Activated gamma-delta T cell treated with anti-CD3 and anti-CD28 coated beads, Interleukin-2, amount 50 U/mL, for 16 hours (primary cell): Measurements from ENCODE around the gene PTGER4.
A peak's percentile ranks its signal among the peaks of the same experiment; 100 is the strongest.

Experiments
- DNase-seq: peaks from one replicate; pipeline ENCODE4 v3.0.0-alpha.2; 2020; ENCODE audit warnings: low read depth

Gene PTGER4

DNA sequence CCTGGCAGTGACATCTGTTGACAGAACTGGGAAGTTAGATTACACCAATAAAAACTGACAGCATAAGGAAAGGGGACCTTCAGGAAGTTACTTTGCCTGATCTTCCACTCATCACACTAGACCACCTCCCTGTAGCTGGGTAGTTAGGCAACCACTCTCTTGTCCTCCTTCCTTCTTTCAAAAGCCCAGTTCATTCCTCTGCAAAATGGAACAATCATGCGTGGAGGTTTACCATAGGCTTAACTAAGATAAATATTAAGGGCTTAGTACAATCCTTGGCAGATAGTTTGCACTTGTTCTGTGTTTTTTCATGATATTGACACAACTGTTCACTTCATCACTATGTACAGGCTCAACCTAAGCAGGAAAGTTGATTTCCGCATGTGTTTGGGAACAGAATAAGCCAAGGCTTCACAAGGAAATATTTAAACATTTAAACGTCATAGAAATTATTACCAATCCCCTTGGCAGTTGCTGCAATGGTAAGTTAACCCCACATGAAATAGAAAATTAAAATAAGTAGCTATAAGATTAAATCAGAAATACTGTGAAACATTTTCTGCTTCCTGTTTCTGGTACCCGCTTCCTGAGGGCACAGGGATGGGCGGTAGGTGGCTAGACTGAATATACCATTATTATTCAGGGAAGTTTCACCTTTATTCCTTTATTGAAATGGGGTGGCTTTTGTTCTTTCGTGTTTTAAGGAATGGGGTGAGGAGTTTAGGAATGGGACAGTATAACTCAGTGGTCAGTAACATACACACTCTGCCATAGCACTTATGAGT, 9.9 kb upstream of the PTGER4 start:
- DNase-seq, result no peak

DNA sequence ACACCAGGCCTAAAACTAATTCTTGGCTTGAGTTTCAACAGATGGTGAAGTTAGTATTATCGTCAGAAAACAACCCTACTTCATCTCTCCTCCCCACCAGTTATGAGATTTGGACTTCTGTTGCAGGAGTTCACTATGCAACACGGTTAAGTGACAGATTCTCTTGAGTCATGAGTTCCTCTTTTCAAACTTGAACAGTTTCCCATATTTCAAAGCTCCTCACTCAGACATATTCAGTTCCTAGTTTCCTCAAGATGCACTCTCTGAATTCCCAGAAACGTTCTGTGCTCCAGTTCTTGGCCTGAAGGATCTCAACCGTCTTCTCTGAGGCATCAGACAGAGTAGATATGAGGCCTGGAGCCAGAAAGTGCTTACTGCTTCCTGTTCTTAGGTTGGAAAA, 7.3 kb upstream of the PTGER4 start:
- no peak for DNase-seq

DNA sequence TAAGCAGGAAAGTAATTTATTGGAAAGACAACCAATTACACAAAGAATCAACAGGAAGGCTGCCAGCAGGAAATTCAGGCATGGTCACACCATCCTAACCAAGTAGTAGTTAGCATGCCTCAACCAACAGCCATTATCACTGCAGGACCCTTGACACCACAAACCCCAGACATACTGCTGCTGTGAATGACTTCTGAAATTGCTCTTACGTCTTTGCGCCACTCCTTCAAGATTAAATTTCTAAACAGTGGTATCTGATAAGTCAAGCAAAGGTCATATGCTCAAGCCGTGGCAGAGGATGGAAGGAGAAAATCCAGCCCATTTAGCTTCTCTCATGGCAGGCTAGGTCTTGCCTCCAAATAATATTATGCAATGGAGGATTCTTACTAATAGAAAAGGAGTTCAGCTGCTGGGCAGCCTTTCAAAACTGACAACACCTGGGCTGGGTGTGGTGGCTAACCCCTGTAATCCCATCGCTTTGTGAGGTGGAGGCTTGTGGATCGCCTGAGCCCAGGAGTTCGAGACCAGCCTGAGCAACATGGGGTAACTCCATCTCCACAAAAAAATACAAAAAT, 5.0 kb upstream of the PTGER4 start:
- no peak for DNase-seq

DNA sequence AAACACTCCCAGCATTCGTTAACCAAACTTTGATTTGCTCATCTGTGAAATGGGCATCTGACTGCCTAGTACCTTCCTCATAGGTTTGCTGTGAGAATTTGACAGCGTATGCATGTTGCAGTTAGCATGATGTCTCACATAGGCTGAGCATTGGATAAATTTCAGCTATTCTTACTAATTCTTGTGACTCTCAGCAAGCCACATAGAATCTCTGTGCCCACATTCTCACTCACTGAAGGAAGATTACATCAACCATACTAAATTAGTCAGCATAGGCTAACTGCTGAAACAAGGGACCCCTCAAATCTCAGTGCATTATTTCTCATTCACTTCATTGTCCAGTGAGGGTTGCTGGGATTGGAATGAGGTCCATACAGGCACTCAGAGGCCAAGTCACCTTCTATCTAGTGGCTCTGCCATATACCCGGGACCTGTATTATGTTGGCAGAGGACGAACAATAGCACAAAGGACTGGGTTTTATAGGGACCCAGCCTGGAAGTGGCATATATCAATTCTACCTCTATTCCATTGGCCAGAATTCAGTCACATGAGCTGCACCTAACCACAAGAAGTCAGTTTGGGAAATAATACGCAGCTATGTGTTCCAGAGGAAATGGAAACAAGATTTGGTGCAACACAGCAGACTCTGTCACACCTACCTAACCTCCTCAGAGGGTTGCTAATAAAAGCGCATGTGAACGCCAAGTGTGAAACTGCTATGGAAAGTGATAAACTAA, 4.2 kb upstream of the PTGER4 start:
- no peak for DNase-seq

DNA sequence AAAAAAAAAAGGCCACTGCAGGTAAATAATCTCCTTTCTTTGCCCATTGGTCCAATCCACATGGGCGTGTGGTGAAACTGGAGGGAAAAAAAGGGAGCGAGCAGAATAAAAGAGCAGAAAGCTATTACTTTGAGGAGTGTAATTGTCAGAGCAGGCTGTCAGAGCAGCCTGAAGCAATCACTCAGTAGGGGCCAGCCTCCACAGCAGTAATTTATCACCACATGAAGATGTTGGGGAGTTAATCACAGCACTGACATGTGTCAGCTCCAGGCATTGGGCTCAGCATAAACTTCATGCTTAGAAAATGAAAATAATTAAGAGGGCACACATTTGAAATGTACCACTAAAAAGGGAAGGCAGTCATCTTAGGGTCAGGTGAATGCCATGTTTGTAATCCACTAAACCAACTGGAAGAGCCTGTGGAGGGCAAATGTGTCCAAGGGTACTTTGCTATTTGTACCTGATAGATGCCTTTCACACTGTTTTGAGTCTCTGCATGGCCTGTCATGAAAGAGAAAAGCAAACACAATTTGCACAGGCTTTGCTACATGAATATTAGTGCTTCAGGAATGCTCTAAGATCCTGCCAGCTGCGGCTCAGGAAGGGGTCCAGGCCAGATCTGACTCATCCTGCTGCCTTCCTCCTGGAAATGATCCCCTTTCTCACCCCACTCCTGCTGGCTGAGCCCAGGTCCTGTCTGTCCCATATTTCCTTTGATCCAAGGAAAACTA, 2.9 kb upstream of the PTGER4 start:
- no peak for DNase-seq

DNA sequence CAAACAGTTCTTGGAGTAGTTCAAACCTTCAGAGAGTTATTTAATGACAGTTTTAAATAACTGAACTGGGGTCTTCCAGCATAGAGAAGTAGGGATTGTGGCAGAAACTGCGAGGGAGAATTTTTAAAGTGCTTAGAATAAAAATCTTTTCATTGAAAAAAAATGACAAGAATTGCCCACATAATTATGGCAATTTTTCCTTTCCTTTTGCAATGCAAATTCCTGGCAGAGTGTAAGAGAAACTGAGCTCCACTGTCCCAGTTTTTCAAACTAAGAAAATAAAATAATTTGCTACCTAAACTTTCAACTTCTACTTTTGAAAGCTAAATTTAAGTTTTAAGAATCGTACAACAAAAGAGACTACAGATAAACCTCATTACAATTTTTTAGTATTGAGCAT, 2.3 kb upstream of the PTGER4 start:
- DNase-seq, result no peak

DNA sequence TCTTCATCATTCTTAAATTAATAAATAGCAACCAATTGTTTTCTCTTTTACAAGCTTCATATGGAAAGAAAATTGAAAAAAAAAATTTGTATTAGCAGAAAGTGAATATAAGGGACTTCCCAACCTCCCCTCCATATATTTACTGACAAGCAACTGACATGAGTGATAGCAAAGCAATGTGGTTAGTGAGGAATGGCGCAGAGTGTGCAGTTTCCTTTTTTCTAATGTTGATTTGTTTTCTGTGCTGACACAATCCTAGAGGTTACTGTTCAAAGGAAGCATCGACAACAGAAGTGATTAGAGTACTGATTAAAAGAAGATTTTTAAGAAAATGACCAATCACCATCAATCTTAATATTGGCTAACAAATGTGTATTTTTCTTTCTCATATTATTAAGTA, 1.7 kb upstream of the PTGER4 start:
- no peak for DNase-seq

DNA sequence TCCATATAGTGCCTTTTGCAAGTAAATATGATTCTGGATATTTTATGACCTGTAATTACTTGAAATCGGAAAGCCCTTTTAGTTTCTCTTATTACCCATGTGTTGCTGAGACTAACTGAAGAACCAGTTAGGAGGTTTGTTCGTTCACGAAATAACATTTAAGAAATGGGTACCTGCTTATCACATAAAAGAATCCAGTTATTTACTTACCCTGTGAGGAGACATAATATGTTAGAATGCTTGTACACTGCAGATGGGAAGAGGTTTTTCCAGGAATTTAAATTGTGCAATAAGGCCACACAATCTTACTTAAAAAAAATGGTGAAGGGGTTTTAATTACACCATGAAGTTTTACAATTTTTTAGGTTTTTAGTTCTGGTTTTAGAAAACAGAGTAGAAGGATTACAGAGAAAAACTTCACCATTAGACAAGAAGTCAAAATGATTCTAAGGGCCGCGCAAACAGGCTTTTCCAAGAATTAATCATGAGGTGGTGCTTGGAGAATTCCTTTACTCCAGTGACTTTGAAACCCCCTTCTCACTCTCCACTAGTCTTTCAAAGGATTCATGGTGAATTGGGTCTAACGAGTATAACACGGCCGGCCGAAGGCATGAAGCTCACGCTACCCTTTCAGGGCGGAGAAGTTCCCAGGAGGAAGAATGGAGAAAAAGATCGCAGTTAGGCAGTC, 1.1 kb upstream of the PTGER4 start:
- no peak for DNase-seq

DNA sequence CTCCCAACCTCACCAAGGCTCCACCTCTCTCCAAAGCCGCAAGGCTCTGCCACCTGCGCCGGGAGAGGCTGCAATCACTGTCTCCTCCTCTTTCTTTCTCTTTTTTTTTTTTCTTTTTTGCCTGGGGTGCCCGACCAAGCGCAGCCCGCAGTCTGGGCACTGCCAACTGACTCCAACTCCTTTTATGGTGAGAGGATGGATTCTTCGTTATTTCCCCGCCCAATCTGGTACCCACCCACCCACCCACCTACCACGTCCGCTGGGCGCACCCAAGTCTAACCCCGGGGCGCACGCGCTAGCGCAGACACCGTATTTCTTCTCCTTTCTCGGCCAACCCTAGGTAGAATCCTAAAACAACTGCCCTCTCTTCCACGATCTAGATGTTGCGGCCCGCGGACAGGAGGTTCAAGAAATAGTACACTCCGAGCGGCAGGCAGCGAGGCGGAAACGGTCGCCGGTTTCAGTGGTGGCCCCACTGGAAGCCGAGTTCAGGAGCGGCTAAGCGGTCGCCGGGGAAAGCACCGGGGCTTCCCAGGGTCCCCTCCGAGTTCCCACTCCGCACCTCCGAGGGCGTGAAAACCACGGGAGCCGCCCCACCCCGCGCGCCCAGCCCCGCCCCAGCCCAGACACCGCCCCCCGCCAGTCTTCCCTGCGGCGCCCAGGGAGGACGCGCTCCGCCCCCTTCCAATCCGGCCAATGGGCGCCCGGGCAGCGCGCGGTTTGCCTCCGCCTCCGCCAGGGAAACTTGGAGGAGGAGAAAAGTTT, 385 bp upstream of the PTGER4 start:
- peak; percentile 79 for DNase-seq

DNA sequence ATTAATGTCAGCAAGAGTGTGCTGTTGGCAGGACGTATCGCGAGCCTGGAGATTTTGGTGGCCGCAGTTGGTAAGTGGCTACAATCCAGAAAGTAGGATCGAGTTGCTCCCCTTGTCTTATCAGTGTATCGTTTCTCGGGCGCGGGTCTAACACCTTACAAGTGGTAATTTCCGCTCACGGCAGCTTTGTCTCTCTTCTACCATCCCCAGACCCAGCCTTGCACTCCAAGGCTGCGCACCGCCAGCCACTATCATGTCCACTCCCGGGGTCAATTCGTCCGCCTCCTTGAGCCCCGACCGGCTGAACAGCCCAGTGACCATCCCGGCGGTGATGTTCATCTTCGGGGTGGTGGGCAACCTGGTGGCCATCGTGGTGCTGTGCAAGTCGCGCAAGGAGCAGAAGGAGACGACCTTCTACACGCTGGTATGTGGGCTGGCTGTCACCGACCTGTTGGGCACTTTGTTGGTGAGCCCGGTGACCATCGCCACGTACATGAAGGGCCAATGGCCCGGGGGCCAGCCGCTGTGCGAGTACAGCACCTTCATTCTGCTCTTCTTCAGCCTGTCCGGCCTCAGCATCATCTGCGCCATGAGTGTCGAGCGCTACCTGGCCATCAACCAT, 1.1 kb downstream of the PTGER4 start:
- DNase-seq, result no peak

DNA sequence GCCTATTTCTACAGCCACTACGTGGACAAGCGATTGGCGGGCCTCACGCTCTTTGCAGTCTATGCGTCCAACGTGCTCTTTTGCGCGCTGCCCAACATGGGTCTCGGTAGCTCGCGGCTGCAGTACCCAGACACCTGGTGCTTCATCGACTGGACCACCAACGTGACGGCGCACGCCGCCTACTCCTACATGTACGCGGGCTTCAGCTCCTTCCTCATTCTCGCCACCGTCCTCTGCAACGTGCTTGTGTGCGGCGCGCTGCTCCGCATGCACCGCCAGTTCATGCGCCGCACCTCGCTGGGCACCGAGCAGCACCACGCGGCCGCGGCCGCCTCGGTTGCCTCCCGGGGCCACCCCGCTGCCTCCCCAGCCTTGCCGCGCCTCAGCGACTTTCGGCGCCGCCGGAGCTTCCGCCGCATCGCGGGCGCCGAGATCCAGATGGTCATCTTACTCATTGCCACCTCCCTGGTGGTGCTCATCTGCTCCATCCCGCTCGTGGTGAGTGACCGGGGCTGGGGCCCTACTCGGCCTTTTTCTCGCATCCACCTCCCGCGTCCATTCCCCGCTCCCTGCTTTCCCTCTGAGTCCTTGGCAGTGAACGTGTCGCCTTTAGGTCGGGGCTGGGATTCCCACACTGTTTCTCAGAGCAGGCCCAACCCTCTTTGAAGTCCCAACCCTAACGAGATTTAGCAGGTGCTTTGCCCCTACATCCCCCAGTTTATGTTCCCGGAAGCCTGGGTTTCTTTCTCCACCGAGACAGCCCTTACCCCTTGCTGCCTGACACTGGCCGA, 1.8 kb downstream of the PTGER4 start:
- no peak for DNase-seq

DNA sequence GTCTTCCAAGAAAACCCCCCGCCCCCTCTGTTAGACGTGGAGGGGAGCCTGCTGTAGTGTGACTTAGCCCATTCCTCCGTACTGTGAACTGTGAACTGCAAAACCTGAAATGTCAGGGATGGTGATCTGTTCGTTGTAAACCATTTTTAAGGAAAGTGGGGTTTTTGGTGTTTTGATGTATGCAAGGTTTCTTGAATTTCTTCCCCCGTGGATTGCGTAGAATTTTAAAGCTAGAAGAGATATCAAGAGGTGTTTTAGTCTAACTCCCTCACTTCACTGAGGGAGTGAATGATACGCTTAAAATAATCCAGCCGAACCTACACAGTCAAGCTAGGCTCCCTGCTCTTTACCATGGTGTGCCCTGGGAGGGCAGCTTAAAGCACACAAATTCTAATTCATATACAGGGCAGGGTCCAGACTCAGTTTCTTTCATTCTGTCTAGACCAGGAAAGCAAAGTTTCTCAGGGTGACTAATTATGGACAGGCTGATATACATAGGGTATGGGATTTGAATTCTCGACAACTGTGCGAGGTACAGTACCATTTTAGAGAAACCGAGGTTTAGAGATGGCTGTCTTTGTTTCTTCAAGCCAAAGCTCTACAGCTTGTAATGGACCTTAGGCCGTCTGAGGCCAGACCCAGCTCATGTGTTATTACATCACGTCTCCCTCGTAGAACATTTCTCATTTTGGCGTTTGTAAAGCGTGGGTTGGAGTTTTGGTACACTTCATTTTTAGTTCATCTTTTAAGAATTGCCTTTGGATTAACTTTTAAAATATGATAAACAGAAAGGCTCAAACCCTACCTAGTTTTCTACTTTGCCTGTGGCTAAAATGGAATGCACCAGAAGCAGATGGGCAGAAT, 2.7 kb downstream of the PTGER4 start:
- DNase-seq, result no peak

DNA sequence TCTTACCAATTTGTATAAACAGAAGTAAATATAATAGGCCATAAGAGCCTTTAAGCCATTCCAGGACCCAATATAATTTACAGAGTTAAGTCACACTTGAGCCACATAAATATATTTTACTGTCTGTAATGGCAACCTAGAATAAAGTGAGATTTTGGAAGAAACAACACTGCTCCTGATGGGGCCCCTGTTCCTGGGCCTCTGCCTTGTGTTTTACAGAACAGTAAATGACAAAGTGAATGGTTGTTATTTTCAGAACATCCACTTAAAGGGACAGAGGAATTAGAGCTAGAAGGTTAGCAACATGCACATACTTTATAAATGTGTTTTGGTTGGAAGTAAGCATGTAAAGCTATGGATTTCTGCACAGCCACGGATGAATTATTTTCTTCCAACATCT, 3.6 kb downstream of the PTGER4 start:
- DNase-seq, result no peak

DNA sequence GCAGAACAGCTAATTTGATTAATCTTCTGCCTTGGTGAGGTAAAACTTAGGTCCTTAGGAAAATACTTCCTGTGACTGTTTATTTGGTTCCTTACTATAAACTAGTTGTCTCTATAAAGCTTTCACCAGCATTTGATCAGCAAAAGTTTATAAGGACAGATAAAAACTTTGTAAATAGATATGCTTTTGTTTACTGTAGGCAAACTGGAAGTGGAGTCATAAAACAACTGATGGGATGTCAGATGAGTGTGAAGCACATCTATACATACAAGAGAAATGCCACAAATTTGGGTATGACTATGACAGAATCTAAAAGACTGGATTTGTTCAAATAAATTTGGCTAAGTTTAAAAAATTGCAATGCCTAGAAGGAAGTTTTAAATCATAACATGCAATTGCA, 5.5 kb downstream of the PTGER4 start:
- no peak for DNase-seq

DNA sequence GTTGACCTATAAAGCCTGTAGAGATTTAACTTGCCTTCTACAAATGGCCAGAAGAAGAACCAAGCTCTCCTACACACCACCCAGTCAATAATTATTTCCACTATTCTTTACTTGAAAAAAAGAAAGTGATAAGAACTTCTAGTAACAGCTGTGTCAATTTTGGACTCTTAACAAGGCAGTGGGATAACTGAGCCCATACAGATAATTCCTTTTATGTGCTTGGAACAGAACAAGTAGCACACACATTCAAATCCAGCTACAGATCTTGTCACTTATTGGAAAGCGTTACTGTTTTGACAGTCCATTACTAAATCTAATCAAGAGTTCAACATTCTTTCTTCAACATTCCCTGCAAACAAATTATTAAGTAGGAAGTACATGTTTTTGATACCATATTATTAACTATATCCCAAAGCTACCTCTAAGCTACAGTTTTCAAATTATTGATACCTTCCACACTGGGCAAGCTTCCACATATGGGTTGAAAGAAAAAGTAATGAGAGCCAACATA, 6.3 kb downstream of the PTGER4 start:
- DNase-seq, result no peak

DNA sequence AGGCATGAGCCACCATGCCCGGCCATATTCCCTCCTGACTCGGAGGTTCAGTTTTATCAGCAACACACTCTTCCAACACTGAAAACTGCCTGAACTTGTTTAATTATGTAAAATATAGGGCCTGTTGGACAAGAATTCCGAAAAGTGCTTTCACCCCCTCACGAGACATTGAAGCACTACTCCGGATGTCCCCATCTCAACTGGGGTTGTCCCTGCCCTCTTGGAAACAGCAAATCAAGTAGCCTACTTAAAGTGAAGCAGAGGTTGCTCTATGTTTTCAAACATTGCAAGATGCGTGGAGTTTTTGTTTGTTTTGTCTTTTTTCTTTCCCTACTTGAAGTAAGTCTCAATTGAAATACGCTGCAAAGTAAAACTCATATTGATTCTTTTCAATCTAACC, 7.6 kb downstream of the PTGER4 start:
- DNase-seq, result no peak

DNA sequence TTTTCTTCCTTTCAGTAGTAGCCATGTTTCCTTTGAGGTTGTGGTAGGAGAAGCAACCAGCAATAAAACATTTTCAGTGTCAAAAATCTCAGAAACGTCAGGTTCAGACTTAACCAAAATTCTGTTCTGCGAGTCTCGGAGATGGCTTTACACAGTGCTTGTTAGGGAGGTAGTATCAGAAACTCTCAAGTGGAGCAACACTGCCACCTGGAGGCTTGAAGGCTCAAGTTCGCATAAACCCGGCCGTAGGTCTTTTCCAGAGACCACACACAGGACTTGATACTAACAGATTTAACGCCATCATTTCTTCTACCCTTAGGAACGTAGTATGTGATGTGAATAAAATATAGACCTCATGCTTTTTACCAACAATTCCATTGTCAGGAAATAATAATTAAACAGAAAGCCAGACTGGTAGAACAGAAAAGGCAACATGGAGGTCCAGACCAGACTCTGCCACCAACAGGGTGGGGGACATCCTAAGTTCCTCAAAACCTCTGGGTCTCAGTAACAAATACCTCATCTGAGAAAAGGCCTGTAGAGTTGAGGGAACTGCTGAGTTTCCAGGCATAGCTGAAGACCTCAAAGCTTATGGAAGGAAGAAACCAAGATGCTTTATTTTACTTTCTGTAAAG, 8.5 kb downstream of the PTGER4 start:
- DNase-seq, result peak; percentile 78

DNA sequence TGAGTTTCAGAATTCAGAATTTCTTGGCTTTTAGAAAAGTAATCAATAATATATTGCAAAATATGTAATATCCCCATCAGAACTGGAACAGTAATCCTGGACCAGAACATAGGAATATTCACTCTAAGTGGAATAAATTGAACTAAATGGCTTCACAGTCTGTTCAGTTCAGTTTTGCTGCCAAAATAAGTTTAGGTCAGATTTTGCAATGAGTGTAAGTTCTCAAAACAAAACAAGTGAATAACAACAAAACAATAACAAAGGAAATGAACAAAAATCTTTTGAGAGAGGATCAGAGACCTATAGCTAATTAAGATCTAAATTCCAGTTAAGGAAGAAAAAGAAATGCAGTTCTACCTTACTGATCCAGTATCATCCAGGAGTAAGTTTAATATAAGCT, 9.3 kb downstream of the PTGER4 start:
- no peak for DNase-seq
